OCI-LY7 (cell line): Measurements from ENCODE around the gene OR51B6.
"Not testable (repeated sequence)": the region's sequence is repeated elsewhere in the genome, so short reads cannot be mapped to it uniquely, and the experiment has no call there.

ENCODE experiments used
- EZH2phosphoT487 ChIP-seq: fragments of 200-600 bp; sonication (generic); IDR thresholded peaks from 2 replicates; pipeline ENCODE4 v1.6.1; 2018; ENCODE audit warnings: low read depth, borderline replicate concordance, mild to moderate bottlenecking, mixed run types, antibody characterized with exemption, low read length, moderate library complexity, mixed read lengths
- TF ChIP-seq, protein P1 (sequence below): fragments of 200-600 bp; sonication (generic); conservative IDR thresholded peaks from 2 replicates; pipeline ENCODE4 v1.5.1; 2014; ENCODE audit warnings: mild to moderate bottlenecking, antibody characterized with exemption, low read length, moderate library complexity, mixed read lengths

DNA sequence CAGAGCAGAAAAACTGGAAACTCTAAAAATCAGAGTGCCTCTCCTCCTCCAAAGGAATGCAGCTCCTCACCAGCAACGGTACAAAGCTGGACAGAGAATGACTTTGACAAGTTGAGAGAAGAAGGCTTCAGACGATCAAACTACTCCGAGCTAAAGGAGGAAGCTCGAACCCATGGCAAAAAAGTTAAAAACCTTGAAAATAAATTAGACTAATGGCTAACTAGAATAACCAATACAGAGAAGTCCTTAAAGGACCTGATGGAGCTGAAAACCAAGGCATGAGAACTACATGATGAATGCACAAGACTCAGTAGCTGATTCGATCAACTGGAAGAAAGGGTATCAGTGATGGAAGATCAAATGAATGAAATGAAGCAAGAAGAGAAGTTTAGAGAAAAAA is 4.7 kb downstream of the OR51B6 start:
- TF ChIP-seq, protein P1, sequence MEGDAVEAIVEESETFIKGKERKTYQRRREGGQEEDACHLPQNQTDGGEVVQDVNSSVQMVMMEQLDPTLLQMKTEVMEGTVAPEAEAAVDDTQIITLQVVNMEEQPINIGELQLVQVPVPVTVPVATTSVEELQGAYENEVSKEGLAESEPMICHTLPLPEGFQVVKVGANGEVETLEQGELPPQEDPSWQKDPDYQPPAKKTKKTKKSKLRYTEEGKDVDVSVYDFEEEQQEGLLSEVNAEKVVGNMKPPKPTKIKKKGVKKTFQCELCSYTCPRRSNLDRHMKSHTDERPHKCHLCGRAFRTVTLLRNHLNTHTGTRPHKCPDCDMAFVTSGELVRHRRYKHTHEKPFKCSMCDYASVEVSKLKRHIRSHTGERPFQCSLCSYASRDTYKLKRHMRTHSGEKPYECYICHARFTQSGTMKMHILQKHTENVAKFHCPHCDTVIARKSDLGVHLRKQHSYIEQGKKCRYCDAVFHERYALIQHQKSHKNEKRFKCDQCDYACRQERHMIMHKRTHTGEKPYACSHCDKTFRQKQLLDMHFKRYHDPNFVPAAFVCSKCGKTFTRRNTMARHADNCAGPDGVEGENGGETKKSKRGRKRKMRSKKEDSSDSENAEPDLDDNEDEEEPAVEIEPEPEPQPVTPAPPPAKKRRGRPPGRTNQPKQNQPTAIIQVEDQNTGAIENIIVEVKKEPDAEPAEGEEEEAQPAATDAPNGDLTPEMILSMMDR: not testable (repeated sequence)
- TF ChIP-seq EZH2phosphoT487: not testable (repeated sequence)
